HL-60 (cell line): ENCODE measurements around the gene KPNA1.

Experiments
- GABPA ChIP-seq: IDR thresholded peaks from 2 replicates; pipeline ENCODE4 v1.6.1; 2012; ENCODE audit warnings: low read depth
- POLR2AphosphoS5 ChIP-seq: IDR thresholded peaks from 2 replicates; pipeline ENCODE4 v1.6.1; 2012; ENCODE audit warnings: low read depth
- SPI1 ChIP-seq: IDR thresholded peaks from 2 replicates; pipeline ENCODE4 v1.6.1; 2012; ENCODE audit warnings: low read depth, mild to moderate bottlenecking, borderline replicate concordance
- TF ChIP-seq, protein P1 (sequence below): IDR thresholded peaks from one replicate; pipeline ENCODE4 v1.5.1; 2011; ENCODE audit warnings: low read length, control low read depth, inconsistent platforms; ENCODE audit not compliant: insufficient read depth
- TF ChIP-seq, protein P2 (sequence below): IDR thresholded peaks from 2 replicates; pipeline ENCODE4 v1.6.1; 2012; ENCODE audit warnings: low read depth; ENCODE audit not compliant: insufficient replicate concordance

DNA sequence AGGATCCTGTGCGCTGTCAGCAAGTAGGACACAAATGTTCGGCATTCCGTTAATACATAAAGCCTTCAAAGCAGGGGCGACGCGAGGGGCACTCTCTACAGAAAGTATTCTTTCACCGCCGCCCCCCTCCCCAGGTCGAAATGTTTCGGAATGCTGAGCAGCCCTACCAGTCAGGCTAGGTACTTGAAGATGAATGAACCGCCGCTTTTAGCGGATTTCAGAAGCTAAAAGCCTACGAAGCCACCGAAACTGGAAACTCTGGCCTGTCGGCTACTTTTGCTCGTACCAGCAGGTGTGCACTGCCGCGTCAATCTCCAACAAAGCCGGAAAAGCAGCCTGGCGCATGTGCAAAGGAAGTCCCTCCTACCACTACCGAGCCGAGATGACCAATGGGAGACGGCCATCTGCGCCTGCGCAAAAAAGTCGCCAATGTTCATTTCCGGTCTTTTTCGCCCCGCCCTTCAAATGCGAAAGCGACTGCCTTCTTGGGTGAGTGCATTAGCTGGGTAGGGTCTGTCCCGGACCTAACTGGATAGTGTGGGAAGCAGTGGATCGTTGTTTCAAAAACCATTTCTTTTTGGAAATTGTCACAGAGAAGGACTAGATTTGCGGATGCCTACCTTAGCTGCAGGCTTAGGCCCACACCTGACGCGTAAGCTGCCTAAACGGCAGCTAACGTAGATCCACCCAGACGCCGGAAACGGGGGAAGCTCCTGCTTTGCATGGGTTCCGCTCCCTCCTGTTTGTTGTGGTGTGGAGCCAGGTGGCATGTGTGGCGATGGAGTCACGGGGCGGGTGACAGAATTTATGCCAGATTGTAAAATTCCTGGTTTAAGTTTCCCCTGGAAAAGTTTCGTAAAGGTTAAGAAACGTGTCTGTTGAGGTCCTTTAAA, 98.7 kb downstream of the KPNA1 start, which contains the start of gene WDR5B:
- TF ChIP-seq, protein P1, sequence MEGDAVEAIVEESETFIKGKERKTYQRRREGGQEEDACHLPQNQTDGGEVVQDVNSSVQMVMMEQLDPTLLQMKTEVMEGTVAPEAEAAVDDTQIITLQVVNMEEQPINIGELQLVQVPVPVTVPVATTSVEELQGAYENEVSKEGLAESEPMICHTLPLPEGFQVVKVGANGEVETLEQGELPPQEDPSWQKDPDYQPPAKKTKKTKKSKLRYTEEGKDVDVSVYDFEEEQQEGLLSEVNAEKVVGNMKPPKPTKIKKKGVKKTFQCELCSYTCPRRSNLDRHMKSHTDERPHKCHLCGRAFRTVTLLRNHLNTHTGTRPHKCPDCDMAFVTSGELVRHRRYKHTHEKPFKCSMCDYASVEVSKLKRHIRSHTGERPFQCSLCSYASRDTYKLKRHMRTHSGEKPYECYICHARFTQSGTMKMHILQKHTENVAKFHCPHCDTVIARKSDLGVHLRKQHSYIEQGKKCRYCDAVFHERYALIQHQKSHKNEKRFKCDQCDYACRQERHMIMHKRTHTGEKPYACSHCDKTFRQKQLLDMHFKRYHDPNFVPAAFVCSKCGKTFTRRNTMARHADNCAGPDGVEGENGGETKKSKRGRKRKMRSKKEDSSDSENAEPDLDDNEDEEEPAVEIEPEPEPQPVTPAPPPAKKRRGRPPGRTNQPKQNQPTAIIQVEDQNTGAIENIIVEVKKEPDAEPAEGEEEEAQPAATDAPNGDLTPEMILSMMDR, result no peak
- TF ChIP-seq GABPA, result peak; percentile 72
- peak; percentile 94 for TF ChIP-seq POLR2AphosphoS5
- TF ChIP-seq, protein P2, sequence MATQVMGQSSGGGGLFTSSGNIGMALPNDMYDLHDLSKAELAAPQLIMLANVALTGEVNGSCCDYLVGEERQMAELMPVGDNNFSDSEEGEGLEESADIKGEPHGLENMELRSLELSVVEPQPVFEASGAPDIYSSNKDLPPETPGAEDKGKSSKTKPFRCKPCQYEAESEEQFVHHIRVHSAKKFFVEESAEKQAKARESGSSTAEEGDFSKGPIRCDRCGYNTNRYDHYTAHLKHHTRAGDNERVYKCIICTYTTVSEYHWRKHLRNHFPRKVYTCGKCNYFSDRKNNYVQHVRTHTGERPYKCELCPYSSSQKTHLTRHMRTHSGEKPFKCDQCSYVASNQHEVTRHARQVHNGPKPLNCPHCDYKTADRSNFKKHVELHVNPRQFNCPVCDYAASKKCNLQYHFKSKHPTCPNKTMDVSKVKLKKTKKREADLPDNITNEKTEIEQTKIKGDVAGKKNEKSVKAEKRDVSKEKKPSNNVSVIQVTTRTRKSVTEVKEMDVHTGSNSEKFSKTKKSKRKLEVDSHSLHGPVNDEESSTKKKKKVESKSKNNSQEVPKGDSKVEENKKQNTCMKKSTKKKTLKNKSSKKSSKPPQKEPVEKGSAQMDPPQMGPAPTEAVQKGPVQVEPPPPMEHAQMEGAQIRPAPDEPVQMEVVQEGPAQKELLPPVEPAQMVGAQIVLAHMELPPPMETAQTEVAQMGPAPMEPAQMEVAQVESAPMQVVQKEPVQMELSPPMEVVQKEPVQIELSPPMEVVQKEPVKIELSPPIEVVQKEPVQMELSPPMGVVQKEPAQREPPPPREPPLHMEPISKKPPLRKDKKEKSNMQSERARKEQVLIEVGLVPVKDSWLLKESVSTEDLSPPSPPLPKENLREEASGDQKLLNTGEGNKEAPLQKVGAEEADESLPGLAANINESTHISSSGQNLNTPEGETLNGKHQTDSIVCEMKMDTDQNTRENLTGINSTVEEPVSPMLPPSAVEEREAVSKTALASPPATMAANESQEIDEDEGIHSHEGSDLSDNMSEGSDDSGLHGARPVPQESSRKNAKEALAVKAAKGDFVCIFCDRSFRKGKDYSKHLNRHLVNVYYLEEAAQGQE, result no peak
- TF ChIP-seq SPI1, result no peak
